ENCODE measurements around the gene SPTLC1. TPM values are rescaled to one million over a fixed set of nuclear protein-coding genes. Genes with fewer than 3 reads are reported as not detected.

The SPTLC1 gene
- total RNA-seq, 4 donors from 2014 or later = 50.0 to 57.8 (median 52.5) TPM

- no peak overlapping the region for H3K27ac ChIP-seq (replicated peaks in 1 of 4)
- H3K4me1 ChIP-seq = no peaks in the 10 kb centered on the region
- H3K4me3 ChIP-seq = no peak overlapping the region
- H3K36me3 ChIP-seq = peaks cover 15 to 67% (median 30%) of the 10 kb centered on the region in 4 donors
- TF ChIP-seq EP300 (IDR thresholded peaks at IDR 0.05) (no peak), POLR2AphosphoS5 (IDR thresholded peaks at IDR 0.05) (no peak), CTCF (IDR thresholded peaks at IDR 0.05) (no peak), POLR2A (IDR thresholded peaks at IDR 0.05; ENCODE audit: low read depth) (no peak)
- no peak for DNase-seq (ENCODE audit: extremely low spot score)
- intact Hi-C loops (cut with DNase I) = no loop called here
- WGBS = 80% methylated on average over 2 of the region's 2 CpGs
- H3K27me3 ChIP-seq = no peaks in the 10 kb centered on the region
- peaks cover 0 to 2% (median under 1%) of the 10 kb centered on the region in 4 donors for H3K9me3 ChIP-seq
Measured at GRCh38 chr9:92055624-92056023, 59.6 kb downstream of the SPTLC1 start.

- H3K4me1 ChIP-seq = no peaks in the 10 kb centered on the region
- intact Hi-C loops (cut with DNase I) = no loop called here
- H3K27me3 ChIP-seq = no peaks in the 10 kb centered on the region
- H3K4me3 ChIP-seq = no peak overlapping the region
- no peak for DNase-seq (ENCODE audit: extremely low spot score)
- H3K9me3 ChIP-seq = no peaks in the 10 kb centered on the region
- H3K36me3 ChIP-seq = peaks cover 27 to 86% (median 56%) of the 10 kb centered on the region in 4 donors
- TF ChIP-seq POLR2A (IDR thresholded peaks at IDR 0.05; ENCODE audit: low read depth) = no peak
- no peak for TF ChIP-seq EP300 (IDR thresholded peaks at IDR 0.05)
- TF ChIP-seq CTCF (IDR thresholded peaks at IDR 0.05) = no peak
- no peak for TF ChIP-seq POLR2AphosphoS5 (IDR thresholded peaks at IDR 0.05)
- 88% methylated on average over 12 of the region's 12 CpGs for WGBS
- H3K27ac ChIP-seq (replicated peaks in 1 of 4) = no peak overlapping the region
Measured at GRCh38 chr9:92048924-92049625, 66.1 kb downstream of the SPTLC1 start.

- no peak for DNase-seq (ENCODE audit: extremely low spot score)
- WGBS = 94% methylated on average over 3 of the region's 3 CpGs
- intact Hi-C loops (cut with DNase I) = no loop called here
- Histone ChIP-seq H3K36me3 (peaks cover 33 to 88% (median 63%) of the 10 kb centered on the region in 4 donors), H3K4me3 (no peak overlapping the region), H3K27ac (replicated peaks in 1 of 4) (no peak overlapping the region), H3K9me3 (peaks cover 0 to under 1% (median under 1%) of the 10 kb centered on the region in 4 donors), H3K27me3 (no peaks in the 10 kb centered on the region), H3K4me1 (no peaks in the 10 kb centered on the region)
- TF ChIP-seq POLR2AphosphoS5 (IDR thresholded peaks at IDR 0.05) (no peak), EP300 (IDR thresholded peaks at IDR 0.05) (no peak), POLR2A (IDR thresholded peaks at IDR 0.05; ENCODE audit: low read depth) (no peak), CTCF (IDR thresholded peaks at IDR 0.05) (no peak)
Measured at GRCh38 chr9:92047500-92047899, 67.7 kb downstream of the SPTLC1 start.

- Histone ChIP-seq H3K36me3 (peaks cover 42 to 90% (median 66%) of the 10 kb centered on the region in 4 donors), H3K4me1 (no peaks in the 10 kb centered on the region), H3K27me3 (no peaks in the 10 kb centered on the region), H3K9me3 (peaks cover 0 to 8% (median 7%) of the 10 kb centered on the region in 4 donors), H3K4me3 (no peak overlapping the region), H3K27ac (replicated peaks in 1 of 4) (no peak overlapping the region)
- no peak for TF ChIP-seq CTCF (IDR thresholded peaks at IDR 0.05)
- TF ChIP-seq EP300 (IDR thresholded peaks at IDR 0.05) = no peak
- no peak for TF ChIP-seq POLR2AphosphoS5 (IDR thresholded peaks at IDR 0.05)
- TF ChIP-seq POLR2A (IDR thresholded peaks at IDR 0.05; ENCODE audit: low read depth) = no peak
- no peak for DNase-seq (ENCODE audit: extremely low spot score)
- WGBS = 75% methylated on average over 3 of the region's 3 CpGs
- intact Hi-C loops (cut with DNase I) = no loop called here
Measured at GRCh38 chr9:92046676-92047075, 68.5 kb downstream of the SPTLC1 start.
